Measurements from ENCODE around the gene FARP1.

DNA sequence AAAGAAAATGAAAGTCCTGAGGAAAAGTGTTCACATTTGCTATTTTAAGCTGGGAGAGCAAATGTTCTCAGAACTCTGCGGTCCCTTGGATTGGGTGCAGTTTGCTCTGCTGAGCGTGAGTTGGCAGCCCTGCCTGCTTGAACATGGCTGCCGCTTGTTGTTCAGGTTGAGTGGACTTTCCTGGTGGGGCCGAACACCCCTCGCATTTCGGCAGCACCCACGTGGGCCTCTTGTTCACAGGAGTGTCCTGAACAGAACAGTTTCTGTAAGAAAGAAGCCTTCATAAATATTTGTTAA is 45.0 kb downstream of the FARP1 start:
- TF ChIP-seq, protein P1, sequence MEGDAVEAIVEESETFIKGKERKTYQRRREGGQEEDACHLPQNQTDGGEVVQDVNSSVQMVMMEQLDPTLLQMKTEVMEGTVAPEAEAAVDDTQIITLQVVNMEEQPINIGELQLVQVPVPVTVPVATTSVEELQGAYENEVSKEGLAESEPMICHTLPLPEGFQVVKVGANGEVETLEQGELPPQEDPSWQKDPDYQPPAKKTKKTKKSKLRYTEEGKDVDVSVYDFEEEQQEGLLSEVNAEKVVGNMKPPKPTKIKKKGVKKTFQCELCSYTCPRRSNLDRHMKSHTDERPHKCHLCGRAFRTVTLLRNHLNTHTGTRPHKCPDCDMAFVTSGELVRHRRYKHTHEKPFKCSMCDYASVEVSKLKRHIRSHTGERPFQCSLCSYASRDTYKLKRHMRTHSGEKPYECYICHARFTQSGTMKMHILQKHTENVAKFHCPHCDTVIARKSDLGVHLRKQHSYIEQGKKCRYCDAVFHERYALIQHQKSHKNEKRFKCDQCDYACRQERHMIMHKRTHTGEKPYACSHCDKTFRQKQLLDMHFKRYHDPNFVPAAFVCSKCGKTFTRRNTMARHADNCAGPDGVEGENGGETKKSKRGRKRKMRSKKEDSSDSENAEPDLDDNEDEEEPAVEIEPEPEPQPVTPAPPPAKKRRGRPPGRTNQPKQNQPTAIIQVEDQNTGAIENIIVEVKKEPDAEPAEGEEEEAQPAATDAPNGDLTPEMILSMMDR (IDR thresholded peaks at IDR 0.05): no peak
- TF ChIP-seq POLR2A (IDR thresholded peaks at IDR 0.05): no peak

Data from gastroesophageal sphincter (tissue), 3 donors.